HEK293 (cell line): Measurements from ENCODE around the gene GPR153.

Experiments
- CTCF ChIA-PET: fragments of 350-600 bp; formaldehyde crosslinking; extraction: SDS; loops from one replicate; lab custom pipeline; 2021; ENCODE audit warnings: antibody characterized with exemption; lab: Yijun Ruan, JAX
- POLR2A ChIA-PET: fragments of 300-600 bp; formaldehyde crosslinking; extraction: SDS; loops from one replicate; lab custom pipeline; 2020; ENCODE audit warnings: antibody characterized with exemption, inconsistent platforms; lab: Yijun Ruan, JAX
- H3K27ac ChIP-seq: fragments of 200-500 bp; sonication (Bioruptor generic); 2 replicates; pipeline ENCODE4 v1.5.1; 2014; ENCODE audit warnings: low read depth, low read length, control low read depth, inconsistent platforms; ENCODE audit errors: extremely low read depth
- H3K36me3 ChIP-seq, 2 experiments: fragments of 200-500 bp in 1 of 2; sonication (Bioruptor generic) in 1 of 2; 1 replicate in 1 of 2; 2 replicates in 1 of 2; pipeline ENCODE4 v1.5.1; 2014 to 2017; ENCODE audit warnings: inconsistent platforms in 2 of 2, low read length in 2 of 2; ENCODE audit not compliant: control insufficient read depth in 2 of 2, insufficient read depth in 1 of 2
- H3K4me1 ChIP-seq: fragments of 200-500 bp; sonication (Bioruptor generic); 2 replicates; pipeline ENCODE4 v1.5.1; 2014; ENCODE audit warnings: mild to moderate bottlenecking, low read length, inconsistent platforms; ENCODE audit not compliant: control insufficient read depth, insufficient read depth
- H3K4me3 ChIP-seq: 2 replicates; pipeline ENCODE4 v1.5.1; 2011; ENCODE audit warnings: low read depth, mild to moderate bottlenecking, control low read depth, low read length, moderate library complexity
- H3K9me3 ChIP-seq: fragments of 200-500 bp; sonication (Bioruptor generic); 2 replicates; pipeline ENCODE4 v1.5.1; 2014; ENCODE audit warnings: low read depth, low read length, inconsistent platforms; ENCODE audit not compliant: control insufficient read depth, insufficient read depth
- BCL11A ChIP-seq: fragments of 450-650 bp; formaldehyde crosslinking; IDR thresholded peaks from 2 replicates; pipeline ENCODE4 v1.5.1; 2016; ENCODE audit warnings: low read depth, missing biosample characterization, missing genetic modification characterization
- GLI4 ChIP-seq: fragments of 450-650 bp; formaldehyde crosslinking; IDR thresholded peaks from 2 replicates; pipeline ENCODE4 v1.5.1; 2016; ENCODE audit warnings: missing biosample characterization, missing genetic modification characterization
- MZF1 ChIP-seq: fragments of 450-650 bp; formaldehyde crosslinking; IDR thresholded peaks from 2 replicates; pipeline ENCODE4 v1.5.1; 2017; ENCODE audit warnings: missing biosample characterization, missing genetic modification characterization, borderline replicate concordance
- ZBTB17 ChIP-seq: fragments of 450-650 bp; formaldehyde crosslinking; IDR thresholded peaks from 2 replicates; pipeline ENCODE4 v1.5.1; 2016; ENCODE audit warnings: missing biosample characterization, missing genetic modification characterization
- ZBTB21 ChIP-seq: fragments of 450-650 bp; formaldehyde crosslinking; IDR thresholded peaks from 2 replicates; pipeline ENCODE4 v1.5.1; 2017; ENCODE audit warnings: missing biosample characterization, missing genetic modification characterization
- ZBTB49 ChIP-seq: fragments of 450-650 bp; formaldehyde crosslinking; IDR thresholded peaks from 2 replicates; pipeline ENCODE4 v1.5.1; 2016; ENCODE audit warnings: missing biosample characterization, missing genetic modification characterization, low read depth
- ZBTB6 ChIP-seq: fragments of 450-650 bp; formaldehyde crosslinking; IDR thresholded peaks from 2 replicates; pipeline ENCODE4 v1.5.1; 2017; ENCODE audit warnings: missing biosample characterization, missing genetic modification characterization
- ZBTB7A ChIP-seq: fragments of 450-650 bp; formaldehyde crosslinking; IDR thresholded peaks from 2 replicates; pipeline ENCODE4 v1.5.1; 2016; ENCODE audit warnings: low read depth, missing biosample characterization, missing genetic modification characterization
- ZFP69B ChIP-seq: fragments of 450-650 bp; formaldehyde crosslinking; IDR thresholded peaks from 2 replicates; pipeline ENCODE4 v1.5.1; 2016; ENCODE audit warnings: missing biosample characterization, missing genetic modification characterization
- ZIC2 ChIP-seq: fragments of 450-650 bp; formaldehyde crosslinking; IDR thresholded peaks from 2 replicates; pipeline ENCODE4 v1.5.1; 2016; ENCODE audit warnings: missing biosample characterization, missing genetic modification characterization
- ZNF132 ChIP-seq: fragments of 450-650 bp; formaldehyde crosslinking; IDR thresholded peaks from 2 replicates; pipeline ENCODE4 v1.5.1; 2017; ENCODE audit warnings: missing biosample characterization, missing genetic modification characterization, borderline replicate concordance
- ZNF148 ChIP-seq: fragments of 450-650 bp; formaldehyde crosslinking; IDR thresholded peaks from 2 replicates; pipeline ENCODE4 v1.5.0; 2017; ENCODE audit warnings: missing biosample characterization, missing genetic modification characterization, borderline replicate concordance
- ZNF157 ChIP-seq: fragments of 450-650 bp; formaldehyde crosslinking; IDR thresholded peaks from 2 replicates; pipeline ENCODE4 v1.5.1; 2016; ENCODE audit warnings: missing biosample characterization, missing genetic modification characterization
- ZNF335 ChIP-seq: fragments of 450-650 bp; formaldehyde crosslinking; conservative IDR thresholded peaks from 2 replicates; pipeline ENCODE4 v1.5.1; 2016; ENCODE audit warnings: missing biosample characterization, missing genetic modification characterization
- ZNF555 ChIP-seq: fragments of 450-650 bp; formaldehyde crosslinking; conservative IDR thresholded peaks from 2 replicates; pipeline ENCODE4 v1.5.1; 2017; ENCODE audit warnings: missing biosample characterization, mild to moderate bottlenecking, missing genetic modification characterization, inconsistent platforms
- ZNF660 ChIP-seq: fragments of 450-650 bp; IDR thresholded peaks from 2 replicates; pipeline ENCODE4 v1.5.1; 2018; ENCODE audit warnings: missing biosample characterization, mild to moderate bottlenecking, missing genetic modification characterization
- ZXDB ChIP-seq: fragments of 450-650 bp; formaldehyde crosslinking; IDR thresholded peaks from 2 replicates; pipeline ENCODE4 v1.5.1; 2016; ENCODE audit warnings: missing biosample characterization, missing genetic modification characterization

GPR153 gene

GRCh38 chr1:6249739-6250689 lies 10.9 kb downstream of the GPR153 start:
- ChIA-PET CTCF (interaction anchor here (0.6 to 9.2 kb wide), 2 partner anchors 90 to 153 kb away, joined by 3 to 181 read pairs; no protein-coding TSS in a partner anchor), POLR2A (no interaction called here)
- Histone ChIP-seq H3K9me3 (no peaks in the 10 kb centered on the region), H3K27ac (no peak overlapping the region), H3K4me3 (no peak overlapping the region), H3K36me3 (peaks cover 0 to 13% of the 10 kb centered on the region in 2 experiments; a peak in 1 of 3 replicates), H3K4me1 (no peaks in the 10 kb centered on the region)
- no peak for TF ChIP-seq ZNF132 (tag by site-specific recombination)

- ChIA-PET POLR2A (no interaction called here), CTCF (interaction anchor here (0.6 to 9.2 kb wide), 8 partner anchors 11 to 189 kb away, joined by 3 to 181 read pairs (median 14); no protein-coding TSS in a partner anchor)
- H3K27ac ChIP-seq, result no peak overlapping the region
- no peaks in the 10 kb centered on the region for H3K9me3 ChIP-seq
- no peak overlapping the region for H3K4me3 ChIP-seq
- peaks cover 0 to 8% of the 10 kb centered on the region in 2 experiments; a peak in 1 of 3 replicates for H3K36me3 ChIP-seq
- H3K4me1 ChIP-seq, result no peaks in the 10 kb centered on the region
- TF ChIP-seq ZXDB (no peak), ZBTB17 (no peak), GLI4 (tag by site-specific recombination) (no peak), ZIC2 (tag by site-specific recombination) (no peak), ZFP69B (tag by site-specific recombination) (no peak), ZNF660 (no peak), ZNF157 (no peak), ZNF555 (tag by site-specific recombination) (no peak), ZNF335 (tag by site-specific recombination) (no peak), MZF1 (tag by site-specific recombination) (no peak), ZBTB7A (tag by site-specific recombination) (no peak), ZBTB6 (no peak), ZNF148 (tag by site-specific recombination) (no peak), BCL11A (tag by site-specific recombination) (no peak), ZBTB49 (tag by site-specific recombination) (no peak), ZBTB21 (tag by site-specific recombination) (no peak)
Measured at GRCh38 chr1:6248932-6249738, 11.8 kb downstream of the GPR153 start.
